HG02870 (cell line): ENCODE data around the gene PHLPP2.

Experiments
- ATAC-seq: cut with Tn5 transposase; IDR thresholded peaks from one replicate; pipeline ENCODE4 v1.9.1; 2021; ENCODE audit warnings: mild to moderate bottlenecking, moderate library complexity; ENCODE audit not compliant: unreplicated experiment

Gene PHLPP2

GRCh38 chr16:71724320-71724751, at the start of gene PHLPP2:
TSS of gene PHLPP2 (minus strand) at chr16:71724701. CDS start at chr16:71714795, 9,906 bp downstream.
- no peak for ATAC-seq

GRCh38 chr16:71771571-71771970, 47.1 kb upstream of the PHLPP2 start:
- ATAC-seq, result no peak

GRCh38 chr16:71769222-71769621, 44.7 kb upstream of the PHLPP2 start:
- no peak for ATAC-seq

GRCh38 chr16:71767060-71767900, 42.8 kb upstream of the PHLPP2 start:
- no peak for ATAC-seq

GRCh38 chr16:71762186-71762585, 37.7 kb upstream of the PHLPP2 start:
- no peak for ATAC-seq

GRCh38 chr16:71761097-71761496, 36.6 kb upstream of the PHLPP2 start:
- no peak for ATAC-seq

GRCh38 chr16:71758293-71758760, 33.8 kb upstream of the PHLPP2 start:
- no peak for ATAC-seq

- ATAC-seq, result no peak
Measured at GRCh38 chr16:71754652-71755051, 30.2 kb upstream of the PHLPP2 start.

- ATAC-seq, result no peak
Measured at GRCh38 chr16:71754108-71754507, 29.6 kb upstream of the PHLPP2 start.

- no peak for ATAC-seq
Measured at GRCh38 chr16:71748226-71748625, 23.7 kb upstream of the PHLPP2 start.

- no peak for ATAC-seq
Measured at GRCh38 chr16:71746442-71747046, 22.0 kb upstream of the PHLPP2 start.

- ATAC-seq, result no peak
Measured at GRCh38 chr16:71738855-71739254, 14.4 kb upstream of the PHLPP2 start.

GRCh38 chr16:71737501-71737900, 13.0 kb upstream of the PHLPP2 start:
- ATAC-seq, result no peak

GRCh38 chr16:71734511-71734910, 10.0 kb upstream of the PHLPP2 start:
- ATAC-seq, result no peak

- ATAC-seq, result no peak
Measured at GRCh38 chr16:71732587-71732986, 8.1 kb upstream of the PHLPP2 start.

- no peak for ATAC-seq
Measured at GRCh38 chr16:71727551-71728324, 3.2 kb upstream of the PHLPP2 start.

- ATAC-seq, result no peak
Measured at GRCh38 chr16:71726476-71727315, 2.2 kb upstream of the PHLPP2 start.

- peak; percentile 65 for ATAC-seq
Measured at GRCh38 chr16:71723537-71724319, 773 bp downstream of the PHLPP2 start.

- ATAC-seq, result peak; percentile 29
Measured at GRCh38 chr16:71722801-71723536, 1.5 kb downstream of the PHLPP2 start.
